ENCODE measurements around the gene LPIN3.

The LPIN3 gene

GRCh38 chr20:41357424-41358163 is 17.0 kb downstream of the LPIN3 start:
- DNase-seq (ENCODE audit: insufficient read length, low spot score) (no peak), FAIRE-seq (no peak)
- TF ChIP-seq, protein P1, sequence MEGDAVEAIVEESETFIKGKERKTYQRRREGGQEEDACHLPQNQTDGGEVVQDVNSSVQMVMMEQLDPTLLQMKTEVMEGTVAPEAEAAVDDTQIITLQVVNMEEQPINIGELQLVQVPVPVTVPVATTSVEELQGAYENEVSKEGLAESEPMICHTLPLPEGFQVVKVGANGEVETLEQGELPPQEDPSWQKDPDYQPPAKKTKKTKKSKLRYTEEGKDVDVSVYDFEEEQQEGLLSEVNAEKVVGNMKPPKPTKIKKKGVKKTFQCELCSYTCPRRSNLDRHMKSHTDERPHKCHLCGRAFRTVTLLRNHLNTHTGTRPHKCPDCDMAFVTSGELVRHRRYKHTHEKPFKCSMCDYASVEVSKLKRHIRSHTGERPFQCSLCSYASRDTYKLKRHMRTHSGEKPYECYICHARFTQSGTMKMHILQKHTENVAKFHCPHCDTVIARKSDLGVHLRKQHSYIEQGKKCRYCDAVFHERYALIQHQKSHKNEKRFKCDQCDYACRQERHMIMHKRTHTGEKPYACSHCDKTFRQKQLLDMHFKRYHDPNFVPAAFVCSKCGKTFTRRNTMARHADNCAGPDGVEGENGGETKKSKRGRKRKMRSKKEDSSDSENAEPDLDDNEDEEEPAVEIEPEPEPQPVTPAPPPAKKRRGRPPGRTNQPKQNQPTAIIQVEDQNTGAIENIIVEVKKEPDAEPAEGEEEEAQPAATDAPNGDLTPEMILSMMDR (IDR thresholded peaks at IDR 0.05; ENCODE audit: insufficient read depth, missing control alignments) = no peak

GRCh38 chr20:41358230-41358629 is 17.6 kb downstream of the LPIN3 start:
- no peak for FAIRE-seq
- TF ChIP-seq, protein P1 (IDR thresholded peaks at IDR 0.05; ENCODE audit: insufficient read depth, missing control alignments) = no peak

DNA sequence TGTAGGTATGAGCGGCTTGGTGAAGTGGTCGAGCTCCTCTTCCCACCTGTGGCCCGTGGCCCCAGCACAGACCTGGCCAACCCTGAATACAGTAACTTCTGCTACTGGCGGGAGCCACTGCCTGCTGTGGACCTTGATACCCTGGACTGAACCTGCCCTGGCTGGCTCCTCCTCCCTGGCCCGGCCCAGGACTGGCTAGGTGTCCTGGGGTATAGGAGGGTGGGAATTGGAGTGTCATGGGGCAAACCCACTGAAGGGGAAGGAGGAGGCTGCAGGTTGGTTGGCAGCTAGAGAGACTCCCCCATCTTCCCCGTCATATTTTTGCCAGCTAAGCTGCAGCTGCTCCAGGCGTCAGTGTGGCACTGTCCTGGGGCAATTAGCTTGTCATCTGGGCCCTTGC is 18.1 kb downstream of the LPIN3 start:
- TF ChIP-seq, protein P1 (IDR thresholded peaks at IDR 0.05; ENCODE audit: insufficient read depth, missing control alignments) = no peak
- no peak for DNase-seq (ENCODE audit: insufficient read length, low spot score)
- no peak for FAIRE-seq

More at GRCh38 chr20:41358230-41358629, 17.6 kb downstream of the LPIN3 start:
- DNase-seq (ENCODE audit: insufficient read length, low spot score) = no peak

DNA sequence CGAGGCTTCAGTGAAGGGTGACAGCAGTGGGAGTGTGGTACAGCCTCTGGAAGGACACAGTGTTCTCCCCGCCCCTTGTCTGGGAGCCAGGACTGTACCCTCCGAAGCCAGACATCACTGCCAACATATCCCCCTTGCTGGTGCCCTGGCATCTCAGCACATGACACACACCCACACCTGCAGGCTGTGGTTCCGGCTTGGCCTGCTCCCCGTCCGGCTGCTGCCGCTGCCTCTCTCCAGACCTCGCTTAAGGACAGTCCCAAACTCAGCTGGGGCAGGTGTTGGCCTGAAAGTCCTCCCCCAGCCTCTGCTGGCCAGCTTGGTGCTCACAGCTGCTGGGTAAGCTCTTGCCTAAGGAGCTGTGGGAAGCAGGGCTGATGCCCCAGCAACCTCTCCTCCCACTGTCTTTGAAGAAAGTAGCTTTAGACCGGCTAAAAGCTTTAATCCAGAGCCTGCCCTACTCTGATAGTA is 19.0 kb downstream of the LPIN3 start:
- TF ChIP-seq, protein P1 (IDR thresholded peaks at IDR 0.05; ENCODE audit: insufficient read depth, missing control alignments) = no peak
- no peak for DNase-seq (ENCODE audit: insufficient read length, low spot score)
- no peak for FAIRE-seq

DNA sequence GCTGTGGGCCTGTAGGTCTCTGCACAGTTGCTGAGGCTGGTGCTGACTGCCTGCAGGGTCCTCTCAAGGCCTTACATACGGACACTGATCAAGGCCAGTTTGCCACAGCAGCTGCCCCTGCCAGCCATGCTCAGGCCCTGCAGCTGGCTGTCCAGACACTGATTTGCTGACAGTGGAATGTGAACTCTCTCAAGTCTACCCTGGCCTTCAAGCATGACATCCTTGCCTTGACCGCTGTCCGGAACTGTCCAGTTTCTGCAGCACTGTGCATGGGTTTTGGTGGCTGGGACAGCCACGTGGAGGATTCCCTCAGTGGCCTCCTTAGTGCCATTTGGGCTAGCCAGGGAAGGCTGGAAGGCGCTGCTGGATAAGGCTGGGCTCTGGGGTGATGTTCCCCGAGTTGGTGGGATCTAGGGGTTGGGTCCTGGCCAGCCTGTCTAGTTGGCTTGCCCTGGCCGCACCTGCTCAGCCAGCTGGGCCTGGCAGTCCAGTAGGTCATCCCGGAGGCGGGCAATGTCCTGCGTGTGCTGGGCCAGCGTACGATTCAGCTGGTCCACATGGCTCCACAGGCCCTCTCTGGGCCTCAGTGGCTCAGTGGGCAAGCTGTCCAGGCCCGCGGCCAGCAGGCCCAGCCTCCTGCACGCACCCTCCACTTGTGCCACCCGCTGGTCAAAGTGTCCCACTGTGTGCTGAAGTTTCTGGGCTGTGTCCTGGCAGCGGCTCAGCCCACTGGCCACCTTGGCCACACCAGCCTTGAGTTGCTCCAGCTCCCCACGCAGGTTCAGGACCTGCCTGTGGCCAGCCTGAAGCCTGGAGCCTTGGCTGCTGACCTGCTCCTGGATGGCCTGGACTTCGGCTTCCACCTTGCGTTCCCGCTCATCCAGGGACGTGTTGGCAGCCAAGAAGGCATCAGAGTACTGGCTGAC is 20.5 kb downstream of the LPIN3 start:
- no peak for DNase-seq (ENCODE audit: insufficient read length, low spot score)
- TF ChIP-seq, protein P1 (IDR thresholded peaks at IDR 0.05; ENCODE audit: insufficient read depth, missing control alignments) = no peak
- no peak for FAIRE-seq

DNA sequence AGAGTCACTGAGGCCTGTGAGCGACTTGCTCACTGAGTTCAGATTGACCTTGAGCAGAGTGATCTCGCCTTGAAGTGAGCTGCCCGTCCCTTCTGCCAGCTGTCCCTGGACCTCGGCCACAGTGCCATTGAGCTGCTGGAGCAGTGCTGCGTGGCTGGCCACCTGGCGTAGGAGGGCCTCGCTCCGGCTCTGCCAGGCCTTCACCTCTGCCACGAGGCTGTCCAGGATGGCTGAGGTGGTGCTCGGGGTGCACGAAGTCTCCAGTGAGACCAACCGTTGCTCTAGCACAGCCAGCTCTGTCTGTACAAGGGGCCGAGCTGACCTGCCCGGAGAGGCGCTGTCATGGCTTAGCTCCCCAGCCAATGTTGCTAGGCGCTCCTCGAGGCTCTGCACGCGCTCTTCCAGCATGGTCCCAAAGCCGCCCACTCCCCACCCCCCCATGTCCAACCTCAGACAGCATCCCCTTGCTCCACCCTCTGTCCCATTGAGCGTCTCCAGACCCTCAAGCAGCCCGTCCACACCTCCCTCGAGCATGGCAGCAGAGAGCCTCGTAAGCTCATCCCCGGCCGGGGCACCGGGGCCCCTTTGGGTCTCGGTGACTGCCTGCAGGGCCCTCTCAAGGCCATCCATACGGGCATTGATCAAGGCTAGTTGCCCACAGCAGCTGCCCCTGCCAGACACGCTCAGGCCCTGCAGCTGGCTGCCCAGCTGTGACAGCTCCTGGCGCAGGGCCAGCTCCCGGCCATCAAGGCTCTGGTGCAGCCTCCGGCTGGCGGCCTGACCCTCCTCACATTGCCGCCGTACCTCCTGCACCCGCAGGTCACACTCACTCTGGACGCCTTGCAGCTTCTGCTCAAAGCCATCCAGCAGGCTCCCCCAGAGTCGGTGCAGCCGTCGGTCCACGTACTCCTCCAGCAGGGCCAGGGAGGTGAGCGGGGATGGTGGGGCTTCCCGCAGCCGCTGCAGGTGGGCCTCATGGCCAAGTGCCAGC is 21.4 kb downstream of the LPIN3 start:
- FAIRE-seq (no peak), DNase-seq (ENCODE audit: insufficient read length, low spot score) (no peak)
- TF ChIP-seq, protein P1 (IDR thresholded peaks at IDR 0.05; ENCODE audit: insufficient read depth, missing control alignments) = no peak

All from D721Med (cell line).